Activated CD8-positive, alpha-beta memory T cell treated with anti-CD3 and anti-CD28 coated beads for 4 hours (primary cell): ENCODE data around the gene TUT7.
"Not testable (repeated sequence)": the region's sequence is repeated elsewhere in the genome, so short reads cannot be mapped to it uniquely, and the experiment has no call there.

ENCODE experiments used
- DNase-seq, 2 donors: peaks; one replicate each; pipeline ENCODE4 v3.0.0-alpha.2; 2020; ENCODE audit warnings: low read depth in 2 of 2

The TUT7 gene

DNA sequence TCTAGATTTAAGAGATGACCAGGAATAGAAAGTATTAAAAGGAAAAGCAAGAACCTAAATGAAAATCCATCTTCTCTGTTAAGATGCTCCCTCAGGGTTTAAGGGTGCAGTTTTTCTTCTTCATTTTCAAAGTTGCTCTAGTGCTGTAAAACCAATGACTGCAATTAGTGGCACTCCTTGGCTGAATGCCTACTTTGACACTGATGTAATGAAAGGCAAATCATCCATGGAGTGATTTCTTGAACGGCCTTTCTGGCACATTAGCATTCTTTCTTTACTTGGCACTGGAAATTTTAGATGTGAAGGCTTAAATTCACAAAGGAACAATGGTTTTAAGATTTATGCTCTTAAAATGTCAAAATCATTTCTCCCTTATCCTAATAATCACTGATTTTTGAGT is 52.5 kb downstream of the TUT7 start:
- DNase-seq: no peak

- no peak for DNase-seq
These were observed 53.5 kb downstream of the TUT7 start for GRCh38 chr9:86300701-86301100.

GRCh38 chr9:86298873-86299272 is 55.3 kb downstream of the TUT7 start:
- no peak for DNase-seq

DNA sequence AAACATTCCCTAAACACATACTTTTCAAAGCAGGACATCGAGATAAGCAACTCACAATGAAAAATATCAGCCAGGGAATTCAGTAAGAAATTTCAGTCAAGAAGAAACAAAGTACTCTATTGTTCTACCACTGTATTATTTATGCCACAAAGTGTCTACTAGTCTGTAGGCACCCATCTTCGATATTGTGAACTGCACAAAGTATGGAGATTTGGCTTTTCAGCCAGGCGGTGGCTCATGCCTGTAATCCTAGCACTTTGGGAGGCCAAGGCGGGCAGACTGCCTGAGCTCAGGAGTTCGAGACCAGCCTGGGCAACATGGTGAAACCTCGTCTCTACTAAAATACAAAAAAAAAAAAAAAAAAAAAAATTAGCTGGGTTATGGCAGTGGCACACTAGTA is 63.9 kb downstream of the TUT7 start:
- not testable (repeated sequence) for DNase-seq

DNA sequence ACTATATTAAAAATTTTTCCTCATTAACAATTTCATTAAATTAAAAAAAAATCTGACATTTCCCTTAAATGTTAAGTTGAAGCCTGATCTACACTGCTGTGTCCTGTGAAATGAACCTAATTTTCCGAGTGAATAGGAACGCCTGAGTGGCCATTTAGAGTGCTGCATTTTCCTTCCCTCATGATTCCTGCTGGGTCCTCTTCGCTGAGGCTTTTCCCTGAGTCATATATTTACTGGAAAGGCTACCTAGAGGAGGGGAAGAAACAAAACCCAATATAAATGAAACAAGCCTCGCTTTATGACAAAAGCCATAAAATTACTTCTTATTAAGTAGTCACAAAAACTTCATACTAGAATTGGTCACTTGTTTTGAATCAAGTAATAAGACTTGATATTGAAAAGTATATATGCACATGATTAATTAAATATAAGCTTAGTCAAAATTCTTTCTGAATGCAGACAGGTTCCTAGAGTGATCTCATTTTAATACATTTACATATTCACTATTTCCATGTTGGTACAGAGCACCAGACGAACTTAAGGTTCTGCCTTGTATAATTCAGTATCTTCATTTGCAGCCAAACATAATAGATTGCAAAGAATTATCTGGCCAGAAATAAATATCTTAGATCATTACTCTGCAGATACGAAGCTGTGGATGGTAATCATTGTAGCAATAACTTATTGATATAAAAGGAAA is 65.6 kb downstream of the TUT7 start:
- DNase-seq: no peak

DNA sequence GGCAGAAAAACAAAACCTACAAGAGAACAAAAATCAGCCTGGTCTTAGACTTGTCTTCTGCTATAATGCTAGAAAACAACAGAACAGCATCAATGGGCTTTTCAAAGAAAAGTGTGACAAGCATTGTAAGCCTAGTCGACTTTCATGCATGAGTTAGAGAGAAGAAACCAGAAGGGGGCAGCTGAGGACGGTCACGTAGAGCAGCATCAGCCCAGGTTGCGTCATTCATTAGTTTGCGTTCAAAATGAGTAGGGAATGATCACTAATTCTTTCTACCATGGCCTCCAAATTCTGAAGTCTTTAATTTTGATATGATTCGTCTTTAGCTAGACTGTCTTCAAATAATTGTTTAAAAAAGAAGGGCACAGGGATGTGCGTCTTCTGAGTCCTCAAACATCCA is 67.2 kb downstream of the TUT7 start:
- DNase-seq: no peak

DNA sequence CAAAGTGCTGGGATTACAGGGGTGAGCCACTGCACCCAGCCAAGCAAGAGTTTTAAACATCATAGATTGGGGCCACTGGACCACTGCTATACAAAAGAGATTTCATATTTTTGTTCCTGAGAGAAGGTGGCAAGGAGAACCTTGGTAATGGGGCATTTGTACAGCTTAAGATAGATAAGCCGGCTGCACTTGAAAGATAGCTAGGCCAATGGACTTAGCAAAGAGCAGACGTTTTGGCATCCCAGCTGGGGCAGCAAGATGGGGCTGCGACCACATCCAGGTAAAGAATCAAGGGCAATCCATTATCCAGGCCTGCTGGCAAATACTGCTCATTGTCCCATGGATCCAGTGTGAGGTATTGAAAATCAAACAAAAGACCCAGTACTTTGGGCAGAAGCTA is 67.9 kb downstream of the TUT7 start:
- DNase-seq: no peak

- no peak for DNase-seq
These were observed 68.9 kb downstream of the TUT7 start for GRCh38 chr9:86285261-86285660.

- no peak for DNase-seq
These were observed 71.2 kb downstream of the TUT7 start for GRCh38 chr9:86282979-86283535.

- DNase-seq: peak; percentile 96 to 98
These were observed 71.9 kb downstream of the TUT7 start, which contains the start of gene ISCA1 for GRCh38 chr9:86282077-86282978. Gene ISCA1 (minus strand): TSS chr9:86282538. CDS start chr9:86282458, 80 bp downstream.

DNA sequence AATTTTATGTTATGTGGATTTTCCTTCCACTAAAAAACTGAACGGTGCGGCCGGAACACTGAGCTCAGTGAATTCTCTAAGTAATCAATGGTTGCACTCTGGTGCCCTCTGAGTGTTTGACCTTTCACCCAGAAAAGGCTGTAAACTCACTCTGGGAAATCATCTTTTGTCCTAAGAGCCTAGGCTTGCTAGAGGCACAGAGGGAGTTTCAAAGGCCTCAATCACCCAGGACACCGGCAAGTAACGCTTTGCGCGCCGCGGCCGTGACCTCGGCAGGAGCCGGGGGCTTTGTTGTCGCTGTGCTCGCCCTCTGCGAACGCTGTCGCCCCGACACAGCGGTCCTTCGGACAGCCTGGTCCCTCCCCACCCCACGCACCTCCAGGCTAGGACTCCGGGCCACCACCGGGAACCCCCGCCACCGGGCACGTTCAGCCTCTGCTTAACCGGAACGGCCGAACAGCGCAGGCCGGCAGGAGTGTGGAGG is 72.6 kb downstream of the TUT7 start:
- no peak for DNase-seq

DNA sequence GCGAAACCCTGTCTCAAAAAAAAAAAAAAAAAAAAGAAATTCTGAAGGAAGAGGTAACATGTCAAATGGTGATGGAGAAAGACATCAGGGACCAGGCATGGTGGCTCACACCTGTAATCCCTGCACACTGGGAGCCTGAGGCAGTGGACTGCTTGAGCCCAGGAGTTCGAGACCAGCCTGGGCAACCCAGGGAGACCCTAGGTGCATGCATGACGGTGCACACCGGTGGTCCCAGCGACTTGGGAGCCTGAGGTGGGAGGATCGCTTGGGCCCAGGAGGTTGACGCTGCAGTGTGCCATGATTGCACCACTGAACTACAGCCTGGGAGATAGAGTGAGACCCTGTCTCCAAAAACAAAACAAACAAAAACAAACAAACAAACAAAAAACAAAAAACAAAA is 73.6 kb downstream of the TUT7 start:
- DNase-seq: no peak

DNA sequence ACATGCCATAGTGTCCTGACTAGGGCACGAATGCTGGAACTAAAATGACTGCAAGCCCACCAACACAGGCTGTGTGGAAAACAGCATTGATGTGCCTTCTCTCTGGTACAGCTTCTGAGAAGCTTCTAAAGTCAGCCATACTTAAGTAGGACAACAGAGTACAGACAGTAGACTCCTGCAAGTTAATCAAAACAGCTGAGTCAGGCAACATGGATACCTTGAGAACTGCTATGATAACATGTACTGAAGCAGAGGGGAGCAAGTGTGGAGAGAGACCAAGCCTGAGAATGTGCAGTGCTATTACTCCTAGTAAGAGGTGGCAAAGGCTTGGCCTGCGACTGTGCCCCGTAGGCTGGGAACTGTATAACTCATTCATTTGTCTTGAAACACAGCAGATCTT is 74.4 kb downstream of the TUT7 start:
- no peak for DNase-seq

DNA sequence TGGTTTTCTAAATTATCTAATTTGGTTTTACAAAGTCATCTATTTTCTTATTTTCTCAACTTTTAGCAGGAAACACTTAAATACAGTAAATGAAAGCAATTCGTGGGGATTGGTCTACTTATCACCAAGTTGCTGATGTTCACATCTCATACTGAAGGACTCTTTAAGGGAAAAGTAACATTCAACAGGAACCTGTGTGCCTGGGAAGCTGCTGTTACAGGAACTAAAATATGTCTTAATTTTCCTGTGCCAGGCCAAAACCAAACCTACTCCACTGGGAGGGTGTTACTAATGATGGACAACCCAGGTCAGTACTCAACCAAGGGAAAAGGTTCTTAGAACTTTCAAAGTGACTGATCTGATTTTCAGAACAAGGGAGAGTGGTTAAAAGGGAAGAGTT is 77.1 kb downstream of the TUT7 start:
- no peak for DNase-seq

DNA sequence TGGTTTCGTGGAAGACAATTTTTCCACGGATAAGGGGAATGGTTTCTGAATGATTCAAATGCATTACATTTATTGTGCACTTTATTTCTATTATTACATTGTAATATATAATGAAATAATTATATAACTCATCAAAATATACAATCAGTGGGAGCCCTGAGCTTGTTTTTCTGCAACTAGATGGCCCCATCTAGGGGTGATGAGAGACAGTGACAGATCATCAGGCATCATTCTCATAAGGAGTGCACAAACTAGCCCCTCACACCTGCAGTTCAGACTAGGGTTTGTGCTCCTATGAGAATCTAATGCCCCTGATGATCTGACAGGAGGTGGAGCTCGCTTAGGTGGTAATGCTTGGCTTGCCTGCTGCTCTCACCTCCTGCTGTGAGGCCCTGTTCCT is 78.2 kb downstream of the TUT7 start:
- DNase-seq: no peak

GRCh38 chr9:86274821-86275643 is 79.2 kb downstream of the TUT7 start:
- no peak for DNase-seq

- DNase-seq: no peak
These were observed 82.0 kb downstream of the TUT7 start for GRCh38 chr9:86272221-86272620.

- DNase-seq: no peak
These were observed 90.3 kb downstream of the TUT7 start for GRCh38 chr9:86263876-86264275.

DNA sequence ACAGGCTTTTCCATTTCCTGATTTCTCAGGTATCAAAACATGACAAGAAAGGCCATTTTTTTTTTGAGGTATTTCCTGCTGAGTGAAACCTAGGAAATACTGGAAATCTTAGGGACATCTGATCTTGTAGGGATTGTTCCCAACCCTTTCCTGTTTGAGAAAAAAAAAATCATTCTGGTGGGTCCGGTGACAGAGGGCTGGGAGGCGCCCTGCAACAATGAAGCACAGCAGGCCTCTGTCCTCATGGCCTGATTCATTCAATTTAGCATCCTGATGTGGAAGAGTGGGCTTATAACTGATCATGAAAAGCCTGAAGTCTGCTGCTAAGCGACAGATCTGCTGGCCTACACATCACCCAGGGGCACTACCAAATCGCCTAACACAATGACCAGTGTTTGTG is 91.7 kb downstream of the TUT7 start:
- DNase-seq: no peak

DNA sequence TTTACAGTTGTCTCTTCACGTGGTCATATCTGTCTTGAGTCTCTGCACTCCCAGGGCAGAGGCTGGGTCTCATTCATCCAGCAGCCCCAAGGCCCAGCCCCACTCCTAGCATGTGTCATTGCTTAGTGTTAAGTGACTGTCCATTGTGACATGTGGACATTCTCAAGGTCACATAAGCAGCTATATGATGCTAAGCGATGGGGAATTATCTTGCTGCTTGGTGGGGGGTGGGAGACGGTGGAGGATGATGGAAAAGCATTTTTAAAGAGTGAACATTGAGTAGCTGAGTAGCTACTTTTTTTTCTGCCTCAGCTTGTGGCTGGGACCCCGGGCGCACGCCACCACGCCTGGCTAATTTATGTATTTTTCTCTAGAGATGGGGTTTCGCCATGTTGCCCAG is 94.7 kb downstream of the TUT7 start, which contains the start of gene C9orf153:
C9orf153 (minus strand) TSS at position 101 of the 400 bp plus-strand sequence. CDS start 30,054 bp downstream, outside the sequence.
- no peak for DNase-seq

- no peak for DNase-seq
These were observed 96.8 kb downstream of the TUT7 start for GRCh38 chr9:86257391-86257790.

DNA sequence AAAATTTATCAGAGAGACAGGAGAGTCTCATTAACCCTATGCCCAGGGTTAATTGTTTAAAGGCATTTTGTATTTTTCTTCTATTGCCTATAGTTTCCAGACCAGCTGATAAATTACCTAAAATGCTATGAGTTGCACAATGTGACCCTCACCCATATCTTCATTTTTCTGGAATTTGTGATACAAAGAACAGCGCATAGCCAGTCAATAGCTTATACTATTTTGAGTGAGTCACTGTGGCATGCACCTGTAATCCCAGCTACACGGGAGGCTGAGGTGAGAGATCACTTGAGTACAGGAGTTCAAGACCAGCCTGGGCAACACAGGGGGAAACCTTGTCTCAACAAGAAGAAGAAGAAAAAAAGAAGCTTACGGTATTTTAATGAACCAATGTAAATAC is 97.6 kb downstream of the TUT7 start:
- DNase-seq: no peak
